ENCODE measurements around the gene AGO4.
"Not testable (repeated sequence)": the region's sequence is repeated elsewhere in the genome, so short reads cannot be mapped to it uniquely, and the experiment has no call there.

AGO4 gene

GRCh38 chr1:35807614-35808449, at the start of gene AGO4:
Gene AGO4 (plus strand): TSS chr1:35808016. CDS start chr1:35808417, 401 bp downstream.
- FAIRE-seq (no peak), DNase-seq (ENCODE audit: extremely low spot score, insufficient read length, low read depth) (no peak)

GRCh38 chr1:35762141-35762540, 45.7 kb upstream of the AGO4 start:
- no peak for DNase-seq (ENCODE audit: extremely low spot score, insufficient read length, low read depth)
- FAIRE-seq, result no peak

DNA sequence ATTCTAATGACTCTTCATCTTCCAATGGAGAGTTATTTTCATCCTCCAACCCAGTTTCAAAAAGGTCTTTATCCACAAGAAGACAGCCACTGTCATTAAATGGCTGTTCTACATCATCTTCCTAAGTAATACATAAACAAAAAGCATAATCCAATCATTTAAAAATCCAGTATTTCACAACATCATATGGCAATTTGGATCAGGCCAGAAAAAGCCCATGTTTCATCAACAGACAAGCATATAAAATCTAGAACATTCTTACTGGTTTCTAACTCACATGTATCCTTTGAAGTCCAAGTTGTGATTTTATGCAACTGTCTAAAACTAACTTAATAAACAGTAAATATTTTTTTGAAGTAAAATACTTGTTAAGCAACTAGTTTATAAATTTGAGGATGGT, 44.6 kb upstream of the AGO4 start:
- DNase-seq (ENCODE audit: extremely low spot score, insufficient read length, low read depth) (no peak), FAIRE-seq (no peak)

- no peak for FAIRE-seq
These were observed 43.5 kb upstream of the AGO4 start for GRCh38 chr1:35764283-35764682.

DNA sequence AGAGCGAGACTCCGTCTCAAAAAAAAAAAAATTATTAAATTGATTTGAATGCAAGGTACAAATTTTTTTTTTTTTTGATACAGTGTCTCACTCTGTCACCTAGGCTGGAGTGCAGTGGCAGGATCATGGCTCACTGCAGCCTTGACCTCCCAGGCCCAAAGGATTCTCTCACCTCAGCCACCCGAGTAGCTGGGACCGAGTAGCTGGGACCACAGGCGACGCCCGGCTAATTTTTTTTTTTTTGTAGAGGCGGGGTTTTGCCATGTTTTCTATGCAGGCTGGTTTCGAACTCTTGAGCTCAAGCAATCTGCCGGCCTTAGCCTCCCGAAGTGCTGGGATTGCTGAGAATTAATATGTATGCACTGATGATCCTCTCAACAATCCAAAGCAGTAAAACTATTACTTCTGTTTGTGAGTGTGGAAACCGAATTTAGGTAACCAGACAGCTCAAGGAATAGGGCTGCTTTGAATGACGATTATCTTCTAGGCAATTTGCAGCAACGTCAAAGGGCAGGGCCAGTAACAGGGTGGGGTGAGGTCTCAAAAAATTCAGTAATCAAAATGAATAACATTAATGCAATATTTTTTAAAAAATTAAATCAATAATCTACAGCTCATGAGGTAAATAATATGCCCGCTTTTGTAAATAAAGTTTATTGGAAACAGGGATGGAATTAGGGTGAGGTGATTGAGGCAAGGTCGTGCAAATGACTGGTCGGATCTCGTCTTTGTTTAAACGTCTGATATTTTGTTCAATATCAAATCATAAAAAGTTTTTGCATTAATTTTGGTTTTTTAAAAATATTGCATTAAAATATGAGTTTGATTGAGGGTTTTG, 39.2 kb upstream of the AGO4 start:
- FAIRE-seq (no peak), DNase-seq (ENCODE audit: extremely low spot score, insufficient read length, low read depth) (no peak)

More at GRCh38 chr1:35764283-35764682, 43.5 kb upstream of the AGO4 start:
- DNase-seq (ENCODE audit: extremely low spot score, insufficient read length, low read depth), result no peak

DNA sequence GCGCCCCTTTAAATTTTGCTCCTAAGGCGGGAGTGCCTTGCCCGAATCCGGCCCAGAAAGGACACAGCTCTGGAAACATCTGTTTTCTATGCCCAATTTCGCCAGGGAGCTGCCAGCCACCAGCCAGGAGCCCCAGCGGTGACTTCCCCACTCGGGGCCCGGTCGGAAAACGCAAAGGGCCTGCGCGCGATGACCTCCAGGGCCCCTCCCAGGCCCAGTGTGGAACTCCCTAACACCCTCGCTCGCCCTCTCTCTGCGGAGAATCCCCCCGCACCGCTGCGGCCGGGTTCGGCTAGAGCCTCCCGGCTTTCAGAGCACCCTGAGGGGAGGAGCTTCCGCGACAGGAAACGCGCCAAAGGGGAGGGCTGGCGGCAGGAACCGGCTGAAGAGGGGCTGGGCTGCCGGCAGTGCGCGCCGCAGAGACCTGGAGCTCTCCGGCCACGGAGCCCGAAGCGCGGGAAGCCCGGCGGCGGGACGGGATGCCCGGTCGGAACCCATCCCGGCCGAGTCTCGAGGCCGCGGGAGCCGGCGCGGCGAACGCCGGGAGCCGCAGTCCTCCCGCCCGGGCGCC, 38.5 kb upstream of the AGO4 start:
- DNase-seq (ENCODE audit: extremely low spot score, insufficient read length, low read depth) (peak; percentile 83), FAIRE-seq (peak; percentile 90)

GRCh38 chr1:35773711-35774110, 34.1 kb upstream of the AGO4 start:
- no peak for DNase-seq (ENCODE audit: extremely low spot score, insufficient read length, low read depth)
- no peak for FAIRE-seq

GRCh38 chr1:35776172-35776571, 31.6 kb upstream of the AGO4 start:
- not testable (repeated sequence) for FAIRE-seq; DNase-seq (ENCODE audit: extremely low spot score, insufficient read length, low read depth)

DNA sequence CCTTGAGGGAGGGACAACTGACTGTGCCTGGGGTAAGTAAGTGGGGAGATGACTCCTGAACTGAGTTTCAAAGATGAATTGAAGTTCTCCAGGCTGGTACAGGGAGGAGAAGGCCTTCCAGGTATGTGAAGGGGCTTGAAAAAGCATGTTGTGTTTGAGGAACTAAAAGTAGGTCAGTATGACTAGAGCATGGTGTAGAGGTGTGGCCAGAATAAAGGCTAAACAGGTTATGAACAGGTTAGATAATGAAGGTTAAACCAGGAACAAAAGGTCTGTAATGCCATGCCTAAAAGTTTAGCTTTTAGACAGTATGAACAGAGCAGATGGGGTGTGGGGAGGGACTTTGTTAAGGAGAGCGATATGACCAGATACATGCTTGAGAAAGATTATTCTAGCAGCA, 30.7 kb upstream of the AGO4 start:
- no peak for DNase-seq (ENCODE audit: extremely low spot score, insufficient read length, low read depth)
- FAIRE-seq, result no peak

DNA sequence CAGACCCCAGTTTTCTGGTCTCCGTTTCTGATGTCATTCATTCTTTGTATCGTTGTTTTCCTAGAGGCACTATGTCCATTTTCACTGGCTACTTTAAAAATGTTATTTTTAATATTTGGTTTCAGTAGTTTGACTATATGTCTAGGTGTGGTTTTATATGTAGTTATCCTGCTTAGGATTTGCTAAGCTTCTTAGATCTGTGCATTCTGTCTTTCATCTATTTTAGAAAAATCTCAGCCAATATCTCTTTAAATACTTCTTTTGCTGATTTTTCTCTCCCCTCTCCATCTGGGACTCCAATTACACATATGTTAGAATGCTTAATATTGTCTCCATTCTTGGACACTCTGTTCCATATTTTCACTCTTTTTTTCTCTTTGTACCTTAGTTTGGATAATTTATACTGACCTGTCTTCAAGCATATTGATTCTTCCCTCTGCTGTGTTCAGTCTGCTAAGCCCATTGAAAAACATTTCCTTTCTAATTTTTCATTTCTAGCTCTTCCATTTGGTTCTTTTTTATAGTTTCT, 24.7 kb upstream of the AGO4 start:
- FAIRE-seq, result no peak
- DNase-seq (ENCODE audit: extremely low spot score, insufficient read length, low read depth), result no peak

DNA sequence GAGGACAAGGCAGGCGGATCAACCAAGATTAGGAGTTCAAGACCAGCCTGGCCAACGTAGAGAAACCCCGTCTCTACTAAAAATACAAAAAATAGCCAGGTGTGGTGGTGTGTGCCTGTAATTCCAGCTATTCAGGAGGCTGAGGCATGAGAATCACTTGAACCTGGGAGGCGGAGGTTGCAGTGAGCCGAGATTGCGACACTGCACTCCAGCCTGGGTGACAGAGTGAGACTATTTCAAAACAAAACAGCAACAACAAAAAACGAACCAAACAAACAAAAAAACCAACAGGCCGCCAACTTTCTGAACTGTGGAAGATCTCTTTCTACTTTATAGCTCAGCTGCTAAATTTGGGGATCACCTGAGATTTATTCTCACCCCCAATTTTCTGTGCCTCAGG, 23.5 kb upstream of the AGO4 start:
- FAIRE-seq; DNase-seq (ENCODE audit: extremely low spot score, insufficient read length, low read depth): not testable (repeated sequence)

DNA sequence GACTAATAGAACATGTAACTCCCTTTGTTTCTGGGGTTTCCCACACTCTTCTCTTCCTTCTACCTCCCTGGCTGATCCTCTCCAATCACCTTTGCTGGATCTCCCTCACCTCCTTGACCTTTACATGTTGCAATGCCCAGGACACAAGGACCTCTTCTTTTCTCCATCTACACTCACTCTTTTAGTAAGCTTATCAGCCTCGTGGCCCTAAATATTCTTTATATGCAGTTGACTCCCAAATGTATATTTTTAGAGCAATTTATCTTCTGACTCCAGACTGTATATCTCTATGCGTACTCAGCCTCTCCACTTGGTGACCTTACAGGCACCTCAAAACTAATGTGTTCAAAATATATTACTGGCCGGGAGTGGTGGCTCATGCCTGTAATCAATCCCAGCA, 19.7 kb upstream of the AGO4 start:
- FAIRE-seq (no peak), DNase-seq (ENCODE audit: extremely low spot score, insufficient read length, low read depth) (no peak)

DNA sequence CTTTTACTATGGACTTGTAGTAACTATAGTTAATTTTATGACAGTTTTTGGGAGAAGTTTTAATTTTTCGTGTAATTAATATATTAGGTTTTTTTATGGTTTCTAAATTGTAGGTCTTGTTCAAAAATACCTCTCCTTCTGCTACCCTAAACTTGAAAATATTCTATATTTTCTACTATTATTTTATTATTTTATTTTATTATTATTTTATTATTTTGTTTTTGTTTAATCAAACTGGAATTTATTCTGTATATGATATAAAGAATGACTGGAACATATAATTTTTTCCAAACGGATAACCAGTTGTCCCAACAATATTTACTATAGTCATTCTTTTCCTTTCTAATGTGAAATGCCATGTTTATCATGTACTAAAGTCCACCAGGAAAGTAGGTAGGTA, 17.1 kb upstream of the AGO4 start:
- FAIRE-seq, result no peak

DNA sequence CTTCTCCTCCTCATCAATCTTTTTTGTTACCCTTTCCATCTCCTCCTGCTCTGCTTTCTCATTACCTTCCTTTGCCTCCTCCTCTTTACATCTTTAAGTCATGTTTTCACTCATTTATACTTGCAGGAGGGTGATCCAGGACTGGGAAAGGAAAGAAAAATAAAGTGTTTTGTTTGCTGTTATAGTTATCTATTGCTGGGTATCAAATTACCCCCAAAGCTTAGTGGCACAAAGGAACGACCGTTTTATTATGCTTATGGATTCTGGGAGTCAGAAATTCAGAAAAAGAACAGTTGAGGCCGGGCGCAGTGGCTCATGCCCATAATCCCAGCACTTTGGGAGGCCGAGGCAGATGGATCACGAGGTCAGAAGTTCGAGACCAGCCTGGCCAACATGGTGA, 12.5 kb upstream of the AGO4 start:
- FAIRE-seq (no peak), DNase-seq (ENCODE audit: extremely low spot score, insufficient read length, low read depth) (no peak)

More for the DNA sequence above, 17.1 kb upstream of the AGO4 start:
- no peak for DNase-seq (ENCODE audit: extremely low spot score, insufficient read length, low read depth)

GRCh38 chr1:35797380-35797779, 10.4 kb upstream of the AGO4 start:
- FAIRE-seq, result no peak
- DNase-seq (ENCODE audit: extremely low spot score, insufficient read length, low read depth), result no peak

GRCh38 chr1:35798019-35798418, 9.8 kb upstream of the AGO4 start:
- not testable (repeated sequence) for DNase-seq (ENCODE audit: extremely low spot score, insufficient read length, low read depth); FAIRE-seq

GRCh38 chr1:35800167-35800887, 7.5 kb upstream of the AGO4 start:
- not testable (repeated sequence) for DNase-seq (ENCODE audit: extremely low spot score, insufficient read length, low read depth); FAIRE-seq

- DNase-seq (ENCODE audit: extremely low spot score, insufficient read length, low read depth) (no peak), FAIRE-seq (no peak)
These were observed 766 bp downstream of the AGO4 start for GRCh38 chr1:35808450-35809113.
